Lung (tissue), 12 donors: ENCODE data around the gene SNTB2. TPM values are rescaled to one million over a fixed set of nuclear protein-coding genes. Genes with fewer than 3 reads are reported as not detected.

Experiments
- ATAC-seq: fragments of 200-7000 bp; cut with Tn5 transposase; one replicate; pipeline ENCODE4 v1.9.1; 2020; ENCODE audit warnings: moderate number of reproducible peaks; ENCODE audit not compliant: insufficient read depth, low FRiP score
- DNase-seq, 3 donors: peaks; one replicate each; pipeline ENCODE4 v3.0.0-alpha.2; 2013 to 2017
- H3K27ac ChIP-seq, 2 donors: one replicate each; pipeline ENCODE4 v1.5.1; 2013; ENCODE audit warnings: mild to moderate bottlenecking in 2 of 2, moderate library complexity in 2 of 2, control low read depth in 1 of 2, inconsistent platforms in 1 of 2, low read depth in 1 of 2, low read length in 1 of 2
- H3K27me3 ChIP-seq, 3 donors: one replicate each; pipeline ENCODE4 v1.5.1; 2013; ENCODE audit warnings: low read length in 2 of 3; ENCODE audit not compliant: control insufficient read depth in 3 of 3, insufficient read depth in 3 of 3
- H3K36me3 ChIP-seq, 4 donors: one replicate each; pipeline ENCODE4 v1.5.1; 2013; ENCODE audit warnings: low read length in 4 of 4, mild to moderate bottlenecking in 1 of 4, moderate library complexity in 1 of 4; ENCODE audit not compliant: control insufficient read depth in 4 of 4, insufficient read depth in 4 of 4
- H3K4me1 ChIP-seq, 5 donors: one replicate each; pipeline ENCODE4 v1.5.1; 2013; ENCODE audit warnings: low read length in 5 of 5, mild to moderate bottlenecking in 2 of 5, moderate library complexity in 1 of 5; ENCODE audit not compliant: control insufficient read depth in 5 of 5, insufficient read depth in 5 of 5
- H3K4me3 ChIP-seq: one replicate; pipeline ENCODE4 v1.5.1; 2013; ENCODE audit warnings: mild to moderate bottlenecking, control low read depth, moderate library complexity
- H3K9ac ChIP-seq, 2 donors: one replicate each; pipeline ENCODE4 v1.5.1; 2013; ENCODE audit warnings: low read length in 2 of 2, control low read depth in 1 of 2; ENCODE audit not compliant: insufficient read depth in 1 of 2
- H3K9me3 ChIP-seq, 4 donors: one replicate each; pipeline ENCODE4 v1.5.1; 2013; ENCODE audit warnings: low read length in 3 of 4, mild to moderate bottlenecking in 1 of 4, moderate library complexity in 1 of 4; ENCODE audit not compliant: control insufficient read depth in 4 of 4, insufficient read depth in 3 of 4
- WGBS, 2 donors: extraction: QIAGEN DNeasy Blood & Tissue Kit; methylation state at CpG; one replicate each; pipeline ENCODE4 v1.1.7; 2013; 5-methylcytosine and 5-hydroxymethylcytosine counted together
- polyA plus RNA-seq, 2 donors: library from polyadenylated mRNA; stranded (reverse); fragments of 200-250 nt; gene quantifications; one replicate each; pipeline ENCODE4 v1.2.1, GENCODE V29; 2013
- total RNA-seq, 2 donors: library from RNA; depleted of rRNA in 1 of 2; stranded (reverse); fragments of >200 nt in 1 of 2; gene quantifications; one replicate each; pipeline ENCODE4 v1.2.1, GENCODE V29; 2014 to 2021
- TF ChIP-seq, protein P1 (sequence below): IDR thresholded peaks from 2 replicates; pipeline ENCODE4 v1.5.1; 2012; ENCODE audit warnings: mild to moderate bottlenecking; ENCODE audit errors: control extremely low read depth, extremely low read depth
- donor health status: control.
- donor health status: control.
- donor health status: Bipolar disorder and iron deficiency.
- donor health status: healthy.
- donor health status: DM: yes; HTN: yes; CAD: no.

SNTB2 gene
- total and polyA plus RNA-seq, 4 donors, result 4.5 to 42.8 (median 19.1) TPM

- H3K4me1 ChIP-seq, result peaks cover 0 to 8% (median 0%) of the 10 kb centered on the region in 5 donors
- WGBS, 2 donors, result 94 to 97% methylated on average over 6 of the region's 6 CpGs
- no peaks in the 10 kb centered on the region for H3K9me3 ChIP-seq
- H3K27me3 ChIP-seq, result no peaks in the 10 kb centered on the region
- H3K27ac ChIP-seq, result no peak overlapping the region
- TF ChIP-seq, protein P1, sequence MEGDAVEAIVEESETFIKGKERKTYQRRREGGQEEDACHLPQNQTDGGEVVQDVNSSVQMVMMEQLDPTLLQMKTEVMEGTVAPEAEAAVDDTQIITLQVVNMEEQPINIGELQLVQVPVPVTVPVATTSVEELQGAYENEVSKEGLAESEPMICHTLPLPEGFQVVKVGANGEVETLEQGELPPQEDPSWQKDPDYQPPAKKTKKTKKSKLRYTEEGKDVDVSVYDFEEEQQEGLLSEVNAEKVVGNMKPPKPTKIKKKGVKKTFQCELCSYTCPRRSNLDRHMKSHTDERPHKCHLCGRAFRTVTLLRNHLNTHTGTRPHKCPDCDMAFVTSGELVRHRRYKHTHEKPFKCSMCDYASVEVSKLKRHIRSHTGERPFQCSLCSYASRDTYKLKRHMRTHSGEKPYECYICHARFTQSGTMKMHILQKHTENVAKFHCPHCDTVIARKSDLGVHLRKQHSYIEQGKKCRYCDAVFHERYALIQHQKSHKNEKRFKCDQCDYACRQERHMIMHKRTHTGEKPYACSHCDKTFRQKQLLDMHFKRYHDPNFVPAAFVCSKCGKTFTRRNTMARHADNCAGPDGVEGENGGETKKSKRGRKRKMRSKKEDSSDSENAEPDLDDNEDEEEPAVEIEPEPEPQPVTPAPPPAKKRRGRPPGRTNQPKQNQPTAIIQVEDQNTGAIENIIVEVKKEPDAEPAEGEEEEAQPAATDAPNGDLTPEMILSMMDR, result no peak
- DNase-seq (no peak), ATAC-seq (no peak)
- H3K9ac ChIP-seq, result no peak overlapping the region
- peaks cover 20 to 59% (median 30%) of the 10 kb centered on the region in 4 donors for H3K36me3 ChIP-seq
- H3K4me3 ChIP-seq, result no peak overlapping the region
Observed at GRCh38 chr16:69165584-69165983, 21.4 kb upstream of the SNTB2 start.

DNA sequence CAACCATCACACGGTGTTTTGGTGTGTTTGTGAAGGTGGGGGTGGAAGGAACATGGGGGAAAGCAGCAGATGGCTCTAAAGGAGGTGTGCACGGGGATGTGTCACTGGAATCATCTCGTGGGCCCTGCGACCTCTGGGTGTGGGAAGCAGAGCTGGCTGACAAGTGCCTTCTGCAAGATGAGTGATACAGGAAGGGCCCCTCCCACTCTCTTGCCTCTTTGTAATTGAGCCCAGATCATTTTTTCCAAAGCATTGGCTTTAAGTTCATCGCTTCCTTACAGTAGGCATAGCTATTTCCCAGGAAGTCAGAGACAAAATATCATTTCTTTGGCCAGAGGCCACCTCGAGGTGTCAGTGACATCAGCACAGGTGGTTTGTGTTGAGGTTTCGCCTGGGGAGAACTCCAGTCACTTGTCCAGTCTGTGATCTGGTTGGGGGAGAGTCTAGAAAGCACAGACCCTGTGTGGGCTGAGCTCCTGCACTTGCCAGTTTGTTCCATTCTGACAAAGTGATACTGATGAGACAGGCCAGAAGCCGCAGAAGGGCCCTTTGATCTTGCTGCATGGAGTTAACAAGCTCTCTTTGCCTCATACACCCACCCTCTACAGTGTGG lies 20.6 kb upstream of the SNTB2 start:
- Histone ChIP-seq H3K36me3 (peaks cover 18 to 53% (median 28%) of the 10 kb centered on the region in 4 donors), H3K27me3 (no peaks in the 10 kb centered on the region), H3K4me3 (no peak overlapping the region), H3K9ac (no peak overlapping the region), H3K9me3 (no peaks in the 10 kb centered on the region), H3K4me1 (peaks cover 0 to 8% (median 0%) of the 10 kb centered on the region in 5 donors), H3K27ac (no peak overlapping the region)
- ATAC-seq (no peak), DNase-seq (peak; percentile 71 to 85 (median 72))
- 59 to 72% methylated on average over 8 of the region's 8 CpGs for WGBS, 2 donors
- TF ChIP-seq, protein P1, result no peak

DNA sequence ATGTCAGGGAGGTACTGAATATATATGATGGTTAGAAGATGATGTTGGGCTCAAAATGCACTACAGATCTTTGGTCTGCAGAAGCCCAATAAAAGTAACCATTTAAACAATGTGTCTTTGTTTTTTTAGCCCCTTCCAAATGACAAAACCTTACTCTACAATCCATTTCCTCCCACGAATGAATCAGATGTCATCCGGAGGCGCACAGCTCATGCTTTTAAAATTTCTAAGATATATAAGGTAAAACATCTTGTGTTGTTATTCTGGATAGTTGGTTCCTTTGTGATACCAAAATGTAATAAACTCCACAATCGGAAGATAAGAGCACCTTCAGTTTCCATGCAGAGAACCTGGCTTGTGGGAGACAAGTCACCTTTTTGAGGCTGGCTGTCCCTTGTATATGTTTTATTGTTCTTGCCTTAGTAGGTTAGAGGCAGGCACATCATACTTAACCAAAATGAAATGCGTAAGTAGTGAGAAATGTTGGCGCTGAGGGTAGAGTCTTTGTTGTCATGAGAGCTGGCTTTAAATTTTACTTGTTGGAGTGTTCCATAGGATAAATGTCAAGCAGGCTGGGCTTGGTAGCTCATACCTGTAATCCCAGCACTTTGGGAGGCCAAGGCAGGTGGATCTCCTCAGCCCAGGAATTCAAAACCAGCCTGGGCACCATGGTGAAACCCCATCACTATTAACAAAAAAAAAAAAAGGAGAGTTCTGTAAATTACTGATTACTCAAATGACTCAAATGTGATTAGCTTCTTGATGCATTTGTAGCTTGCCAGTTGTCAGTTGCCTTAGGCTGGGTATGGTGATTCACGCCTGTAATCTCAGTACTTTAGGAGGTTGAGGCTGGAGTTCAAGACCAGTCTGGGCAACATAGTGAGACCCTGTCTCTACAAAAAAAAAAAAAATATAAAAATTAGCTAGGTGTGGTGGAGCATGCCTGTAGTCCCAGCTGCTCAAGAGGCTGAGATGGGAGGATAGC lies 19.7 kb upstream of the SNTB2 start:
- H3K9ac ChIP-seq, result no peak overlapping the region
- WGBS, 2 donors, result 93 to 94% methylated on average over 7 of the region's 7 CpGs

More for the DNA sequence above, 19.7 kb upstream of the SNTB2 start:
- Histone ChIP-seq H3K27me3 (no peaks in the 10 kb centered on the region), H3K4me3 (no peak overlapping the region), H3K4me1 (peaks cover 0 to 10% (median 0%) of the 10 kb centered on the region in 5 donors), H3K9me3 (no peaks in the 10 kb centered on the region), H3K27ac (no peak overlapping the region), H3K36me3 (peaks cover 15 to 51% (median 25%) of the 10 kb centered on the region in 4 donors)
- TF ChIP-seq, protein P1, result no peak
- ATAC-seq, result no peak
- DNase-seq, result no peak
